ENCODE results near the gene OR4F6. TPM values are rescaled to one million over a fixed set of nuclear protein-coding genes. Genes with fewer than 3 reads are reported as not detected.

The OR4F6 gene
- total RNA-seq, 1 experiment from 2014 or later: not detected

DNA sequence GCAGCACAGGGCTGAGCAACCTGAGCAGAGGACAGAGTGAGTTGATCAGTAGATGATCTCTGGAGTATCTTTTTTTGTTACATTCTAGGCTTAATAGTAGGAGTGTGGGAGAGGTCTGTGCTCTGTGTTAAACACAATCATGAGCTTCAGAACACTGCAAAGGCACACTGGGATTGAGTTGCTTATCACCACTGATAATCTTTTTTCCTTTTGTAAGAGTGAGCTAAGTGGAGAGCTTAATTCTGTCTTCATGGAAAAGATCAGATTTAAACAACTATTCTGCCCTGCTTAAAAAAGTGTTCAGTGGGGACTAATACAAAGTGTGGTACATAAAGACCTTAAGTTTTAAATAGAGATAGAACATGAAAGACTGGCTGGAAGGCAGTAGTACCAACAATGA is 1.1 kb downstream of the OR4F6 start:
- no peak for DNase-seq (ENCODE audit: extremely low read depth, low read depth)

GRCh38 chr15:101804941-101805340 is 1.6 kb downstream of the OR4F6 start:
- no peak for DNase-seq (ENCODE audit: extremely low read depth, low read depth)

DNA sequence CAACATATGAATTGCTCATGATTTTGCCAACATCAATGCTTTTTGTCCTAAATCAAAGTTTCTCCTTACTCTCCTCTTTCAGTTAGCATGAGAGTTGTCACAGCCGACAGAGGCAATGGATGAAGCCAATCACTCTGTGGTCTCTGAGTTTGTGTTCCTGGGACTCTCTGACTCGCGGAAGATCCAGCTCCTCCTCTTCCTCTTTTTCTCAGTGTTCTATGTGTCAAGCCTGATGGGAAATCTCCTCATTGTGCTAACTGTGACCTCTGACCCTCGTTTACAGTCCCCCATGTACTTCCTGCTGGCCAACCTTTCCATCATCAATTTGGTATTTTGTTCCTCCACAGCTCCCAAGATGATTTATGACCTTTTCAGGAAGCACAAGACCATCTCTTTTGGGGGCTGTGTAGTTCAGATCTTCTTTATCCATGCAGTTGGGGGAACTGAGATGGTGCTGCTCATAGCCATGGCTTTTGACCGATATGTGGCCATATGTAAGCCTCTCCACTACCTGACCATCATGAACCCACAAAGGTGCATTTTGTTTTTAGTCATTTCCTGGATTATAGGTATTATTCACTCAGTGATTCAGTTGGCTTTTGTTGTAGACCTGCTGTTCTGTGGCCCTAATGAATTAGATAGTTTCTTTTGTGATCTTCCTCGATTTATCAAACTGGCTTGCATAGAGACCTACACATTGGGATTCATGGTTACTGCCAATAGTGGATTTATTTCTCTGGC is 2.5 kb downstream of the OR4F6 start:
- no peak for DNase-seq (ENCODE audit: extremely low read depth, low read depth)

- no peak for DNase-seq (ENCODE audit: extremely low read depth, low read depth)
These were observed 4.1 kb downstream of the OR4F6 start for GRCh38 chr15:101807345-101807945.

GRCh38 chr15:101808201-101808600 is 4.9 kb downstream of the OR4F6 start:
- DNase-seq (ENCODE audit: extremely low read depth, low read depth): no peak

DNA sequence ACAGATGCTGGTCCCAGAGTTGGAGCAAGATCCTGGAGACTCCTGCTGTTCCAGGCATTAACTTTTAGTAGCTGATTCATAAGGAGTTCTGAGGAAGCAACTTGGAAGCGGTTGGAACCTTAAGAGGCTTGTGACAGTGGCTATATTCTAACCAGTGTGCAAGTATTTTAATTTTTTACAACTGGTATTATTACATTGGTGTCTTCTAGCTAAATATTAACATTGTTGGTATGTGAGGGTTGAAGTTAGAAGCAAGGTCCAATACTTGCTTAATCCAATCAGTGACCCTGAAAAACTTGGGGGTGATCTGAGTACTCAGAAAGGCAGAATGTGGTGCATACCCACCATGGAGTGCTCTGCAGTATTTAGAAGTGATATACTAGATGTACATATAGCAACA is 7.1 kb downstream of the OR4F6 start:
- no peak for DNase-seq (ENCODE audit: extremely low read depth, low read depth)

DNA sequence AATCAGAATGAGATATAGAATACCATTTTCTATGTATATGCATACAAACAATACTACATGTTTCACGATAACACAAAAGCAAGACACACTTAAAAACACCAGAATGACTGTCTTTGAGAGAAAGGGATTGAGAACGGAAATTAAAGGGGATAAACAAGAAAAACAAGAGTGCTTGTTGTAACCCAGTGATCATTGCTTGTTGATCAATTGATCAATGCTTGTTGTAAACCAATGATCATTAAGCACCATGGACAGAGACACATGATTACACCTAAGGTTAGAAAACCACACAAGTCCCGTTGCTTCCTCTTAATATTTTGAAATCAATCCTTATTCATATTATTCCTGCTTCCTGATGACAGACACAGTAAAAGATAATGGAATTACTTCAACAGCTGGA is 7.6 kb downstream of the OR4F6 start:
- DNase-seq (ENCODE audit: extremely low read depth, low read depth): no peak

DNA sequence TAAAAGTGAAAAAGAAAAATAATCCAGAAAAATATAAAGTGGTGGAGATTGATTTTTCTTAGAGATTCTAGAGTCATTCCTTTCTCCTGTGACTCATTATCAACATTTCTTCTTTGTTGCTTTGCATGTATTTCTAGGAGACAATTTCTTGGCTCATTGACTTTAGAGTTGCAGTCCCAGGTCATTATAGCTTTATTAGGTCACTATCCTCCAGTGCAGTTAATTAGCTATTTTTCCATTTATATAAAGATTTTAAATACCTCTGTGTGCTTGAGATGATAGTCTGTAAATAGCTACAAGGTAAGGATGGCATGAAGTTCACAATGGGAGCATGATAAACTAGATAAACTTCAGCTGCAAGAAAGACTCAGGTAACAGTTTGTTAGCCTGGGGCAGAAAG is 8.6 kb downstream of the OR4F6 start, which contains the start of gene OR4F15:
TSS of gene OR4F15 (plus strand) at position 301 of the 400 bp plus-strand sequence. CDS start 5,985 bp downstream, outside the sequence.
- no peak for DNase-seq (ENCODE audit: extremely low read depth, low read depth)

GRCh38 chr15:101813803-101814534 is 10.7 kb downstream of the OR4F6 start:
- DNase-seq (ENCODE audit: extremely low read depth, low read depth): no peak

DNA sequence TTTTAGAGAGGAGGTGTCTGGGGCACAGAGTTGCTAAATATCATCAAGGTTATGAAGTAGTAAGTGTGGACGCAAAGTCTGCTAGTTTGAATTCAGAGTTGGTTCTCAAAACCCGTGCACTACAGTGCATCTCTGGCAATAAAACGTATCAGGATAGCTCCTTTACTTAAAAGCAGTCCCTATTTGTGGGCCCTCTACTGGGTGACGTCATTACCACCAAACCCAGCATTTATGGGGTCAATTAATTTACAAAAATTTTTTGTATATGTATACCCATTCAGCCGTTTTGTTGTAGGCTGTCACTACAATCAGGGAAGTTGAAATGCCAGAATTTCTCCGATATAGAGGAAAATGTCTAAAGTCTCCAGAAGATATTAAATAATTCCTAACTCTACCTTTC is 17.5 kb downstream of the OR4F6 start:
- no peak for DNase-seq (ENCODE audit: extremely low read depth, low read depth)

GRCh38 chr15:101827257-101827656 is 23.9 kb downstream of the OR4F6 start:
- no peak for DNase-seq (ENCODE audit: extremely low read depth, low read depth)

DNA sequence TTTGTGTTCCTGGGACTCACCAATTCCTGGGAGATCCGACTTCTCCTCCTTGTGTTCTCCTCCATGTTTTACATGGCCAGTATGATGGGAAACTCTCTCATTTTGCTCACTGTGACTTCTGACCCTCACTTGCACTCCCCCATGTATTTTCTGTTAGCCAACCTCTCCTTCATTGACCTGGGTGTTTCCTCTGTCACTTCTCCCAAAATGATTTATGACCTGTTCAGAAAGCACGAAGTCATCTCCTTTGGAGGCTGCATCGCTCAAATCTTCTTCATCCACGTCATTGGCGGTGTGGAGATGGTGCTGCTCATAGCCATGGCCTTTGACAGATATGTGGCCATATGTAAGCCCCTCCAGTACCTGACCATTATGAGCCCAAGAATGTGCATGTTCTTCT is 25.5 kb downstream of the OR4F6 start:
- no peak for DNase-seq (ENCODE audit: extremely low read depth, low read depth)

DNA sequence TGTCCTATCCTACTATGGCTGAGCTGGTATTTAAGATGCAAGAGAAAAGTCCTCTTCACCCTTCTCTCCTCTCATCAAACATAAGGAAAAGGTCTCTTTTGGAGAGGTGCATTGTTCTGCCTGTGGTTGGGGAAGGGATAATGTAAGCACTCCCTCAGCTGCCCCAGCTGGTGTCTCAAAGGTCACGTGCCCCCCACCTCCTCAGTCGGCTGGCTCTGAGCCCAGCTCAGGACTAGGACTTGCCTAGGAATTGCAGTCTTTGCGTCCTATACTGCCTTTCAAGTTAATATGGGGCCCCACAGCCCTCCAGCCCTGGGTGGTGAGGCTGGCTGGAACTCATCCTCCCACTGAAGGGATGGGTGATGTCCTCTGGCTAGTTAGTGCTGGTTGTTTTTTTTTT is 38.3 kb downstream of the OR4F6 start:
- no peak for DNase-seq (ENCODE audit: extremely low read depth, low read depth)

DNA sequence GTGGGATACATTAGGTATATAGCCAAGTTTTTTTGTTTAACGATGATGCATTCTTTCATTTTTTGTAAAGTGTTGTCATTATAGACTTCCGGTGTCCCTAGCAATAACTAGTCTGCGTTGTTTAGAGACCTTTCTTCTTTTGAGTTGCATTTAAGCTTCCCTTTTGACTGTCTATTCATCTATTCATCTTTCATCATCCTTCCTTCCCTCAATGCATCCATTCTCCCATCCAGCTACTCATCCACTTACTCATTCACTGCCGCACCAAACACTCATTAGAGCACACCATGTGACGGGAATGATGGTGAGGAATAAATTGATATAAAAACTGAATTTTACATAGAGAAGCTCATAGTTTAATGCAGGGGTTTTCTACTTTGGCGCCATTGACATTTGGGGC is 41.6 kb downstream of the OR4F6 start:
- no peak for DNase-seq (ENCODE audit: extremely low read depth, low read depth)

DNA sequence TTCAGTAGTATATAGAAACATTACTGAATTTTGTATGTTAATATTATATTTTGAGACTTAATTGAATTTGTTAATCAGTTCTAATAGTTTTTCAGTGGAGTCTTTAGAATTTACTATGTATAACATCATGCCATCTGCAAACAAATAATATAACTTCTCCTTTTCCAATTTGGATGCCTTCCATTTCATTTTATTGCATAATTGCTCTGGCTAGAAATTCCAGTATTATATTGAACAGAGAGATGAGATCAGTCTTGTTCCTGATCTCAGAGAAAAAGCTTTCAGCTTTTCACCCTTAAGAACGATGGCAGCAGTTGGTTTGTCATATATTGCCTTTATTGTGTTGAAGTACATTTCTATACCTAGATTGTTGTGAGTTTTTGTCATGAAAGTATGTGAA is 49.0 kb downstream of the OR4F6 start:
- no peak for DNase-seq (ENCODE audit: extremely low read depth, low read depth)

Small RNA genes within 50 kb of the gene (small RNA-seq; reads per million reads assigned to genes)
- 0 reads per million in 2 experiments for gene RN7SL209P

Other genes with a start within 250 kb of the OR4F6 start
- 32.3 and 35.8 TPM in 2 replicates for gene TM2D3, start 151.1 kb upstream of the OR4F6 start, total RNA-seq (2014; rRNA removed; shearing (Covaris generic))
- gene TARS3, start 79.0 kb upstream of the OR4F6 start, total RNA-seq (2014; rRNA removed; shearing (Covaris generic)): 9.2 and 10.2 TPM in 2 replicates
- not detected in 2 replicates for gene OR4F15, start 8.7 kb downstream of the OR4F6 start, total RNA-seq (2014; rRNA removed; shearing (Covaris generic))